ENCODE results near the gene VAT1. TPM values are rescaled to one million over a fixed set of nuclear protein-coding genes. Genes with fewer than 3 reads are reported as not detected.

VAT1 gene
- total and polyA plus RNA-seq, 2 of the 13 experiments (the other 11 are each of a cell fraction or from before 2014, with no cell fraction given): 143 to 205 TPM

GRCh38 chr17:42997984-42998938 is 23.9 kb downstream of the VAT1 start, which contains the start of gene RPL27 (continued):
- TF ChIP-seq TFE3 (CRISPR knock-in tag; IDR thresholded peaks at IDR 0.05) (peak; percentile 98), TBX3 (IDR thresholded peaks at IDR 0.05; ENCODE audit: borderline replicate concordance) (peak; percentile 84), ZNF124 (CRISPR knock-in tag; IDR thresholded peaks at IDR 0.05) (peak; percentile 99), CHD4 (IDR thresholded peaks at IDR 0.05; ENCODE audit: borderline replicate concordance, low read length) (no peak), ZBTB21 (CRISPR knock-in tag; IDR thresholded peaks at IDR 0.05) (peak; percentile 86), XBP1 (CRISPR knock-in tag; IDR thresholded peaks at IDR 0.05) (no peak; the same call in 1 of the 2 replicates), MED1 (CRISPR knock-in tag; IDR thresholded peaks at IDR 0.05) (peak; percentile 97), ZNF383 (CRISPR knock-in tag; IDR thresholded peaks at IDR 0.05; ENCODE audit: borderline replicate concordance) (peak; percentile 92; the same call in 1 of the 2 replicates), CEBPZ (IDR thresholded peaks at IDR 0.05; ENCODE audit: low read length) (no peak), ZNF20 (CRISPR knock-in tag; IDR thresholded peaks at IDR 0.05) (no peak), ZNF746 (CRISPR knock-in tag; IDR thresholded peaks at IDR 0.05) (peak; percentile 80), PLSCR1 (CRISPR knock-in tag; IDR thresholded peaks at IDR 0.05; ENCODE audit: borderline replicate concordance) (no peak; the same call in 1 of the 2 replicates), ZNF629 (CRISPR knock-in tag; conservative IDR thresholded peaks at IDR 0.05) (no peak), ZNF777 (CRISPR knock-in tag; IDR thresholded peaks at IDR 0.05) (peak; percentile 75), ADNP (CRISPR knock-in tag; IDR thresholded peaks at IDR 0.05) (no peak)
- TF ChIP-seq, protein P1, sequence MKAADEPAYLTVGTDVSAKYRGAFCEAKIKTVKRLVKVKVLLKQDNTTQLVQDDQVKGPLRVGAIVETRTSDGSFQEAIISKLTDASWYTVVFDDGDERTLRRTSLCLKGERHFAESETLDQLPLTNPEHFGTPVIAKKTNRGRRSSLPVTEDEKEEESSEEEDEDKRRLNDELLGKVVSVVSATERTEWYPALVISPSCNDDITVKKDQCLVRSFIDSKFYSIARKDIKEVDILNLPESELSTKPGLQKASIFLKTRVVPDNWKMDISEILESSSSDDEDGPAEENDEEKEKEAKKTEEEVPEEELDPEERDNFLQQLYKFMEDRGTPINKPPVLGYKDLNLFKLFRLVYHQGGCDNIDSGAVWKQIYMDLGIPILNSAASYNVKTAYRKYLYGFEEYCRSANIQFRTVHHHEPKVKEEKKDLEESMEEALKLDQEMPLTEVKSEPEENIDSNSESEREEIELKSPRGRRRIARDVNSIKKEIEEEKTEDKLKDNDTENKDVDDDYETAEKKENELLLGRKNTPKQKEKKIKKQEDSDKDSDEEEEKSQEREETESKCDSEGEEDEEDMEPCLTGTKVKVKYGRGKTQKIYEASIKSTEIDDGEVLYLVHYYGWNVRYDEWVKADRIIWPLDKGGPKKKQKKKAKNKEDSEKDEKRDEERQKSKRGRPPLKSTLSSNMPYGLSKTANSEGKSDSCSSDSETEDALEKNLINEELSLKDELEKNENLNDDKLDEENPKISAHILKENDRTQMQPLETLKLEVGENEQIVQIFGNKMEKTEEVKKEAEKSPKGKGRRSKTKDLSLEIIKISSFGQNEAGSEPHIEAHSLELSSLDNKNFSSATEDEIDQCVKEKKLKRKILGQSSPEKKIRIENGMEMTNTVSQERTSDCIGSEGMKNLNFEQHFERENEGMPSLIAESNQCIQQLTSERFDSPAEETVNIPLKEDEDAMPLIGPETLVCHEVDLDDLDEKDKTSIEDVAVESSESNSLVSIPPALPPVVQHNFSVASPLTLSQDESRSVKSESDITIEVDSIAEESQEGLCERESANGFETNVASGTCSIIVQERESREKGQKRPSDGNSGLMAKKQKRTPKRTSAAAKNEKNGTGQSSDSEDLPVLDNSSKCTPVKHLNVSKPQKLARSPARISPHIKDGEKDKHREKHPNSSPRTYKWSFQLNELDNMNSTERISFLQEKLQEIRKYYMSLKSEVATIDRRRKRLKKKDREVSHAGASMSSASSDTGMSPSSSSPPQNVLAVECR (CRISPR knock-in tag; IDR thresholded peaks at IDR 0.05; ENCODE audit: borderline replicate concordance): peak; percentile 98
- TF ChIP-seq, protein P2, sequence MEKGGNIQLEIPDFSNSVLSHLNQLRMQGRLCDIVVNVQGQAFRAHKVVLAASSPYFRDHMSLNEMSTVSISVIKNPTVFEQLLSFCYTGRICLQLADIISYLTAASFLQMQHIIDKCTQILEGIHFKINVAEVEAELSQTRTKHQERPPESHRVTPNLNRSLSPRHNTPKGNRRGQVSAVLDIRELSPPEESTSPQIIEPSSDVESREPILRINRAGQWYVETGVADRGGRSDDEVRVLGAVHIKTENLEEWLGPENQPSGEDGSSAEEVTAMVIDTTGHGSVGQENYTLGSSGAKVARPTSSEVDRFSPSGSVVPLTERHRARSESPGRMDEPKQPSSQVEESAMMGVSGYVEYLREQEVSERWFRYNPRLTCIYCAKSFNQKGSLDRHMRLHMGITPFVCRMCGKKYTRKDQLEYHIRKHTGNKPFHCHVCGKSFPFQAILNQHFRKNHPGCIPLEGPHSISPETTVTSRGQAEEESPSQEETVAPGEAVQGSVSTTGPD (CRISPR knock-in tag; IDR thresholded peaks at IDR 0.05): no peak
